ENCODE measurements around the gene DEK. TPM values are rescaled to one million over a fixed set of nuclear protein-coding genes. Genes with fewer than 3 reads are reported as not detected.

DEK gene
- total RNA-seq, 2 experiments from 2014 or later: 52.7 to 56.7 TPM

DNA sequence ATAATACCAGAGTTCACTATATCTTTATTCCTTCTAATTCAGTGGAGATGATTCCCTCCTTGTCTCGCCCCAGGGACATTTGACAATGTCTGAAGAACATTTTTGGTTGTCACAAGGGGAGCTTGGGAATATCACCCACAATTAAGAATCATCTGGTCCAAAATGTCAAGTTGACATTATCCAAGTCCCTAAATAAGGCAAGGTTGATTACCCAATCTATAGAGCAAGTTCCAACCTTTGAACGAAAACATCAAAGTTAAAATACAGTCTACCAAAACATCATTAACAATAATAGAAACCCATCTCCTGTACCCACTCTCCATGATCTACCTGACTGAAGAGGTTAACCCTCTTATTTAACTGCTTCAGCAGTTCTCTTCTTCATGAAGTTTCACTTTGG lies 15.6 kb downstream of the DEK start:
- ChIA-PET POLR2A (no interaction called here), CTCF (no interaction called here)
- H3K27ac Mint-ChIP-seq: no peak overlapping the region
- peaks cover 94% of the 10 kb centered on the region for H3K36me3 Mint-ChIP-seq (ENCODE audit: low read depth)
- ATAC-seq (ENCODE audit: poor library complexity) (no peak), DNase-seq (no peak)
- no peak overlapping the region for H3K4me3 Mint-ChIP-seq
- Histone ChIP-seq H3K9me3 (ENCODE audit: control insufficient read depth in 1 of 2, insufficient read depth in 1 of 2, low read length in 2 of 2) (no peaks in the 10 kb centered on the region), H3K4me3 (ENCODE audit: low read length) (no peak overlapping the region), H3K36me3 (ENCODE audit: insufficient read depth, low read length) (peaks cover 77% of the 10 kb centered on the region), H3K4me1 (ENCODE audit: insufficient read depth, low read length) (peaks cover 4% of the 10 kb centered on the region), H3K27ac (ENCODE audit: low read depth in 1 of 2, low read length in 2 of 2) (no peak overlapping the region), H3K27me3 (ENCODE audit: control insufficient read depth in 1 of 2, insufficient read depth in 2 of 2, low read length in 2 of 2) (no peaks in the 10 kb centered on the region)
- TF ChIP-seq, protein P1, sequence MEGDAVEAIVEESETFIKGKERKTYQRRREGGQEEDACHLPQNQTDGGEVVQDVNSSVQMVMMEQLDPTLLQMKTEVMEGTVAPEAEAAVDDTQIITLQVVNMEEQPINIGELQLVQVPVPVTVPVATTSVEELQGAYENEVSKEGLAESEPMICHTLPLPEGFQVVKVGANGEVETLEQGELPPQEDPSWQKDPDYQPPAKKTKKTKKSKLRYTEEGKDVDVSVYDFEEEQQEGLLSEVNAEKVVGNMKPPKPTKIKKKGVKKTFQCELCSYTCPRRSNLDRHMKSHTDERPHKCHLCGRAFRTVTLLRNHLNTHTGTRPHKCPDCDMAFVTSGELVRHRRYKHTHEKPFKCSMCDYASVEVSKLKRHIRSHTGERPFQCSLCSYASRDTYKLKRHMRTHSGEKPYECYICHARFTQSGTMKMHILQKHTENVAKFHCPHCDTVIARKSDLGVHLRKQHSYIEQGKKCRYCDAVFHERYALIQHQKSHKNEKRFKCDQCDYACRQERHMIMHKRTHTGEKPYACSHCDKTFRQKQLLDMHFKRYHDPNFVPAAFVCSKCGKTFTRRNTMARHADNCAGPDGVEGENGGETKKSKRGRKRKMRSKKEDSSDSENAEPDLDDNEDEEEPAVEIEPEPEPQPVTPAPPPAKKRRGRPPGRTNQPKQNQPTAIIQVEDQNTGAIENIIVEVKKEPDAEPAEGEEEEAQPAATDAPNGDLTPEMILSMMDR (IDR thresholded peaks at IDR 0.05): no peak
- intact Hi-C loops (cut with DNase I, micrococcal nuclease): no loop called here
- H3K9me3 Mint-ChIP-seq: no peaks in the 10 kb centered on the region
- no peaks in the 10 kb centered on the region for H3K27me3 Mint-ChIP-seq
- peaks cover 50% of the 10 kb centered on the region for H3K4me1 Mint-ChIP-seq (ENCODE audit: low read depth)

- POLR2A ChIA-PET: no interaction called here
- DNase-seq (no peak), ATAC-seq (ENCODE audit: poor library complexity) (no peak)
- Mint-ChIP-seq H3K4me3 (no peak overlapping the region), H3K36me3 (ENCODE audit: low read depth) (peaks cover 94% of the 10 kb centered on the region), H3K9me3 (no peaks in the 10 kb centered on the region), H3K27ac (peak overlapping the region; percentile 28), H3K27me3 (no peaks in the 10 kb centered on the region), H3K4me1 (ENCODE audit: low read depth) (peaks cover 58% of the 10 kb centered on the region)
- CTCF ChIA-PET: interaction anchor here (0.6 to 1.4 kb wide), 3 partner anchors 19 to 92 kb away, joined by 3 to 4 read pairs (median 3); partner anchors contain the start of genes KDM1B and TPMT
- H3K27ac ChIP-seq (ENCODE audit: low read depth in 1 of 2, low read length in 2 of 2): no peak overlapping the region
- no peak overlapping the region for H3K4me3 ChIP-seq (ENCODE audit: low read length)
- H3K4me1 ChIP-seq (ENCODE audit: insufficient read depth, low read length): peaks cover 13% of the 10 kb centered on the region
- intact Hi-C loops (cut with DNase I, micrococcal nuclease): no loop called here
- TF ChIP-seq, protein P1 (IDR thresholded peaks at IDR 0.05): no peak
- H3K9me3 ChIP-seq (ENCODE audit: control insufficient read depth in 1 of 2, insufficient read depth in 1 of 2, low read length in 2 of 2): no peaks in the 10 kb centered on the region
- no peaks in the 10 kb centered on the region for H3K27me3 ChIP-seq (ENCODE audit: control insufficient read depth in 1 of 2, insufficient read depth in 2 of 2, low read length in 2 of 2)
- peaks cover 77% of the 10 kb centered on the region for H3K36me3 ChIP-seq (ENCODE audit: insufficient read depth, low read length)
Measured at GRCh38 chr6:18247002-18247401, 17.3 kb downstream of the DEK start.

DNA sequence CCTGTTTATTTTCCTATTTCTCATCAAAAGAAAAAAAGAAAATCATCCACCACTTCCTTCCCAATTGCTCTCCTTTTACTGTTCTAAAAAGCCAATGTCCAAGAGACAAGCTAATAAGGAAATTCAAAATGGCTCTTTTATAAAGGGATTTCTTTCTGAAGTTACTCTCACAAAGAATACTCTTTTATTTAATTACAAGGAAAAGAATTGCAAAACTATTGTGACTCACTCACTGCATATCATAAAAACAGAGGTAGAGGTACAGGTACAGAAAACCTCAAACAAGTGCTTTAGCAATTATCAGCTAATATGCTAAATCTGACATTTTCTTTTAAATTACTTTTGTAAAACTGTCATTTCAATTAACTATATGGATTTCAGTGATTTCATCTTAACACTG lies 18.1 kb downstream of the DEK start:
- POLR2A ChIA-PET: no interaction called here
- Mint-ChIP-seq H3K27ac (peak overlapping the region; percentile 57), H3K4me1 (ENCODE audit: low read depth) (peaks cover 59% of the 10 kb centered on the region)

More for the DNA sequence above, 18.1 kb downstream of the DEK start:
- Mint-ChIP-seq H3K4me3 (no peak overlapping the region), H3K36me3 (ENCODE audit: low read depth) (peaks cover 92% of the 10 kb centered on the region), H3K9me3 (no peaks in the 10 kb centered on the region), H3K27me3 (no peaks in the 10 kb centered on the region)
- no peak for DNase-seq
- H3K27ac ChIP-seq (ENCODE audit: low read depth in 1 of 2, low read length in 2 of 2): no peak overlapping the region
- intact Hi-C loops (cut with DNase I, micrococcal nuclease): no loop called here
- H3K27me3 ChIP-seq (ENCODE audit: control insufficient read depth in 1 of 2, insufficient read depth in 2 of 2, low read length in 2 of 2): no peaks in the 10 kb centered on the region
- H3K4me3 ChIP-seq (ENCODE audit: low read length): no peak overlapping the region
- no peak for ATAC-seq (ENCODE audit: poor library complexity)
- CTCF ChIA-PET: interaction anchor here (0.9 to 1.4 kb wide), 2 partner anchors 18 to 91 kb away, joined by 3 read pairs; partner anchors contain the start of genes KDM1B and TPMT
- peaks cover 14% of the 10 kb centered on the region for H3K4me1 ChIP-seq (ENCODE audit: insufficient read depth, low read length)
- TF ChIP-seq, protein P1 (IDR thresholded peaks at IDR 0.05): no peak
- no peaks in the 10 kb centered on the region for H3K9me3 ChIP-seq (ENCODE audit: control insufficient read depth in 1 of 2, insufficient read depth in 1 of 2, low read length in 2 of 2)
- H3K36me3 ChIP-seq (ENCODE audit: insufficient read depth, low read length): peaks cover 69% of the 10 kb centered on the region

Measured in CD4-positive, alpha-beta T cell (primary cell).